Aorta (tissue), 5 donors: ENCODE data around the gene ZFAND5. TPM values are rescaled to one million over a fixed set of nuclear protein-coding genes. Genes with fewer than 3 reads are reported as not detected.

ENCODE experiments used
- ATAC-seq: fragments of 200-7000 bp; cut with Tn5 transposase; one replicate; pipeline ENCODE4 v1.9.1; 2022; ENCODE audit warnings: moderate library complexity; ENCODE audit not compliant: low FRiP score
- DNase-seq, 2 donors: peaks; one replicate each; pipeline ENCODE4 v3.0.0-alpha.2; 2020
- H3K27ac ChIP-seq, 2 donors: one replicate each; pipeline ENCODE4 v1.5.1; 2013; ENCODE audit warnings: low read length in 2 of 2, mild to moderate bottlenecking in 2 of 2, moderate library complexity in 2 of 2, control low read depth in 1 of 2, inconsistent platforms in 1 of 2, low read depth in 1 of 2
- H3K27me3 ChIP-seq, 2 donors: one replicate each; pipeline ENCODE4 v1.6.1; 2013; ENCODE audit warnings: control low read depth in 1 of 2, low read length in 1 of 2, mild to moderate bottlenecking in 1 of 2, moderate library complexity in 1 of 2; ENCODE audit not compliant: insufficient read depth in 2 of 2, control insufficient read depth in 1 of 2
- H3K36me3 ChIP-seq, 2 donors: one replicate each; pipeline ENCODE4 v1.6.1; 2013; ENCODE audit warnings: control low read depth in 1 of 2, low read length in 1 of 2, mild to moderate bottlenecking in 1 of 2; ENCODE audit not compliant: insufficient read depth in 2 of 2, control insufficient read depth in 1 of 2
- H3K4me1 ChIP-seq, 2 donors: one replicate each; pipeline ENCODE4 v1.6.1; 2013; ENCODE audit warnings: low read length in 2 of 2, control low read depth in 1 of 2, mild to moderate bottlenecking in 1 of 2, moderate library complexity in 1 of 2; ENCODE audit not compliant: insufficient read depth in 2 of 2, control insufficient read depth in 1 of 2
- H3K4me3 ChIP-seq, 2 donors: one replicate each; pipeline ENCODE4 v1.5.1; 2013; ENCODE audit warnings: low read length in 2 of 2, control low read depth in 1 of 2, mild to moderate bottlenecking in 1 of 2
- H3K9me3 ChIP-seq: one replicate; pipeline ENCODE4 v1.6.1; 2013; ENCODE audit warnings: mild to moderate bottlenecking, low read length; ENCODE audit not compliant: control insufficient read depth
- WGBS, 2 donors: extraction: QIAGEN DNeasy Blood & Tissue Kit; methylation state at CpG; one replicate each; pipeline ENCODE4 v1.1.7; 2013; 5-methylcytosine and 5-hydroxymethylcytosine counted together
- intact Hi-C, 2 donors: fragments of 100-400 bp; cut with DNase I; formaldehyde crosslinking; loops; one replicate each; pipeline versions ENCODE4 v1.14.2 to v1.15.0; 2022
- polyA plus RNA-seq, 2 donors: library from polyadenylated mRNA; stranded (reverse); fragments of 200-250 nt; gene quantifications; one replicate each; pipeline ENCODE4 v1.2.3, GENCODE V29; 2013
- total RNA-seq, 2 donors: library from RNA; stranded (reverse); fragmentation: NEBNext Ultra II Directional; extraction: Animal tissue kit (Norgen Biotek cat#: 25700); gene quantifications; one replicate each; pipeline ENCODE4 v1.2.1, GENCODE V29; 2021
- donor health status: healthy with polysubstance abuse.
- donor health status: Bipolar disorder and iron deficiency.
- donor health status: DM: no; HTN: no; CAD: no.
- donor health status: DM: no; HTN: no; CAD: no.
- donor health status: DM: yes; HTN: yes; CAD: no.

Gene ZFAND5
- total and polyA plus RNA-seq, 4 donors, result 79.4 to 205 (median 142) TPM

DNA sequence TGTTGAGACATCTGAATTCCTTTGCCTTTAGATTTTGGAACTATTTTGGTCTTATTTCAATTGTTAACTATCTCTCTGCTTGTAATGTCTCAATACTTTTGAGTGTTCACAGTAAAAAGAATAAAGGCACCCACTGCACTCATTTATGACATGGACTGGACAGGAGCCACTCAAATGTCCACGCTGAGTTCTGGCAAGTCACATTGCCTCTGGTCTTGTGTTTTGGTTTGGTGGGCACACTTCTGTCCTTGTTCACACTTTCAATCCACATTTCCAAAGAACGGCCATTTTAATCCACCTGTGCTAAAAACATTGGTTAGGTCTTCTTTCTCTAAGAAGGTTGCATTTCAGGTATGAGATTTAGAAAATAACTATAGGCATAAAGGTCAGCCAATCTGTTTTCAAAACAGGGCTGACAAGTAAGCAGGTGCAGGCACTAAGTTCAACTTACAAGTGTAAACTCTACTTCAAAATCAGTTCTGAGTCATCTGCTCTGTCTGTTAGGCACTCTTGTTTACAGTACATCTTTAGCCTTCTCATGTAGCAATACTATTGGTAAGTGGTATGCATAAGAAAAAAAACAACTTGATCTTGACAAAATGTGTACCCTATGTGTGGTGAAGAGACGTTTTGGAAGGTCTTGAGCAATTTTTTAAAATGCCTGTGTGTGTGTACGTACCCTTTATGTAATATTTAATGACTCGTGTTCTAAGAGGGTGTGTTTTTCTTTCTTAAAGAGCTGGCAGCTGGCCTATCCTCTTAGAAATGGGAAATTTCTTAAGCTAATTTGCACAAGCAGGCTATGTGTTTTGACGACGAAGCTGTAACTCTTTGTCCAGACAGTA lies 31.5 kb upstream of the ZFAND5 start:
- no peak for ATAC-seq
- Histone ChIP-seq H3K27me3 (no peaks in the 10 kb centered on the region), H3K4me3 (no peak overlapping the region), H3K9me3 (no peaks in the 10 kb centered on the region), H3K4me1 (no peaks in the 10 kb centered on the region), H3K36me3 (no peaks in the 10 kb centered on the region), H3K27ac (no peak overlapping the region)
- intact Hi-C loops, result no loop called here
- DNase-seq, result no peak
- 18 to 23% methylated on average over 7 of the region's 7 CpGs for WGBS, 2 donors

DNA sequence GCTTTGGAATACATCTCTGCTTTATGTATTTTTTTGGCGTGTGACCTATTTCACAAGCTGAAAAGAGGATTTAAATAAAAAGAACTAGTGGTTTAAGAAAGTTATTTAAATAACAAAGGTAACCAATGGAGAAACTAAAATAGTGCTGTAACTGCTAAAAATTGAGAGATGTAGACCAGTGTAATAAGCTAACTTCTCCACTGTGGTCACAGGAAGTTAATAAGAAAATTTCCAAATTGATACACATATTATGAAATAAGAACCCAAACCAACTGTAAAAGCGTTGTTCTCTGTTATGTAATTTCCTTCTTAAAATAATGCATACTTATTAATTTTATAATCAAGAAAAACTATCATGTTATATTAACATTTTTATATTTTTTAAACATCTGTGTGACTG lies 29.1 kb upstream of the ZFAND5 start:
- H3K4me3 ChIP-seq, result no peak overlapping the region
- no peak for DNase-seq
- no peaks in the 10 kb centered on the region for H3K9me3 ChIP-seq
- no peaks in the 10 kb centered on the region for H3K27me3 ChIP-seq
- H3K36me3 ChIP-seq, result no peaks in the 10 kb centered on the region
- 63 to 67% methylated on average over 2 of the region's 2 CpGs for WGBS, 2 donors
- ATAC-seq, result no peak
- intact Hi-C loops, result no loop called here
- H3K27ac ChIP-seq, result no peak overlapping the region
- no peaks in the 10 kb centered on the region for H3K4me1 ChIP-seq

DNA sequence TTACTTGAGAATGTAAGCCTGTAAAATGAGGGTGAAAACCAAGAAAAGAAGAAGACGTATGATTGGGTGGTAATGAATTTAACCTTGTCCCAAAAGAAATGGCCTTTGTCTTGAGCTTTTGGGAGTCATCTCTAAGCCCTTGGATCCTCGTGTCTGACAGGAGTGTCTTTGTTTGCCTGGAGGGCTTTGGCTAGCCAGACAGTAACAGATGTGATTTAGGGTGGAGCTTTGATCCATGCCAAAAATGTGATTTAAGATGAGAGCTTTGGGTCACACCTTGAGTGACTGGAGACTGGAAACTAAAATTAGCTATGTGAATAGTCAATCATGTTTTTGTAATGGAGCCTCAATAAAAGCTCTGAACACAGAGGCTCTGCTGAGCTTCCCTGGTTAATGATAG lies 25.9 kb upstream of the ZFAND5 start:
- no peaks in the 10 kb centered on the region for H3K9me3 ChIP-seq

DNA sequence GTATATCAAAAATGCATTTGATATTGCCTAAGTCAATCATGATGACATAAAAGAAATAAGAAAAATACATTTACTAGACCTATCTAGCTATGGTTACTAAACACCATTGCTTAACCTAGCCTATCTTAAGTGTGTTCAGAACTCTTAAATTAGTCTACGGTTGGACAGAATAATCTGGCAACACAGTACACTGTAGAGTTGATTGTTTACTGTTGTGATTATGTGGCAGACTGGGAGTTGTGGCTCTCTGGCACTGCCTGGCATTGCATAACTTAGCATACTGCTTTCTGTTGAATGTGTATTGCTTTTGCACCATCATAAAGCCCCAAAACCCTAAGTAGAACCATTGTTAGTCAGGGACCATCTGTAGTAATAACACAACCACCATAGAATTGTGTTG lies 21.2 kb upstream of the ZFAND5 start:
- Histone ChIP-seq H3K4me3 (no peak overlapping the region), H3K27ac (no peak overlapping the region), H3K27me3 (no peaks in the 10 kb centered on the region), H3K9me3 (no peaks in the 10 kb centered on the region), H3K4me1 (no peaks in the 10 kb centered on the region), H3K36me3 (no peaks in the 10 kb centered on the region)
- DNase-seq (no peak), ATAC-seq (no peak)
- intact Hi-C loops, result no loop called here
- 89 to 90% methylated on average over 1 of the region's 1 CpG for WGBS, 2 donors

More for the DNA sequence above, 25.9 kb upstream of the ZFAND5 start:
- 86 to 91% methylated on average over 2 of the region's 2 CpGs for WGBS, 2 donors
- Histone ChIP-seq H3K36me3 (no peaks in the 10 kb centered on the region), H3K27ac (no peak overlapping the region), H3K4me3 (no peak overlapping the region), H3K27me3 (no peaks in the 10 kb centered on the region), H3K4me1 (no peaks in the 10 kb centered on the region)
- no peak for ATAC-seq
- intact Hi-C loops, result no loop called here
- DNase-seq, result no peak

DNA sequence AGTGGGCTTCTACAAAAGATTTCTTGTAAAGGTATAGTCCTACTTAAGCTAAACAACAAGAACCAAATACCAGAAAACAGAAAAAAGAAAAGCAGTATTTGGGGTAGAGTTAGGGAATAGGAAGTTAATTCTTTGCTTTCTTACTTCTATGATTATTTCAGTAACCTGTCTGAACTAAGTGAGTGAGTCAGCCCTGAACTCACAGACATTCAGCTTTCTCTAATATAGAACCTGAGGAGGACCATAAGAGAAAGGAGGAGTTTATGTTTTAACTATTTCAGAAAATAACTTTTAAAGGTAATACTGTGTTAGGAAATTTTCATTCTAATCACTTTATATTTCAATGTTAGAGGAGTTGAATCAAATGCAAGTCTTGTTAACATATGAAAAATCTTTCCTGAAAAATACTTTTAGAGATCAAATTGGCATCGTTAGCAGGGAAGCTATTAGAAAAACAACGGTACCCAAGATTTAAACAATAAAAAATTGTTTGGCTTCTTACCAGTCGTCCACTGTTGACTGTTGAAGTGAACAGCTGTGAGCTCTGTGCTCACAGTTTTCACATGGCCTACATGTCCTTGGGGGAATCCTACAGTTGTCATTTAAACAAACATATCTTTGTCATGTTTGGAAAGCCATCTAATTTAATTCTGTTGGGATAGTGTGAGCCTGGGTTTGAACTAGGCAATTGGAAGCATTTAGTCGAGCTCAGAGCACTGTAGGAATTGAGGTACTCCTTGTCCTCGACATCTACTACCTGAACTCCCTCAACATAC lies 19.9 kb upstream of the ZFAND5 start:
- WGBS, 2 donors, result 62 to 64% methylated on average over 5 of the region's 5 CpGs

DNA sequence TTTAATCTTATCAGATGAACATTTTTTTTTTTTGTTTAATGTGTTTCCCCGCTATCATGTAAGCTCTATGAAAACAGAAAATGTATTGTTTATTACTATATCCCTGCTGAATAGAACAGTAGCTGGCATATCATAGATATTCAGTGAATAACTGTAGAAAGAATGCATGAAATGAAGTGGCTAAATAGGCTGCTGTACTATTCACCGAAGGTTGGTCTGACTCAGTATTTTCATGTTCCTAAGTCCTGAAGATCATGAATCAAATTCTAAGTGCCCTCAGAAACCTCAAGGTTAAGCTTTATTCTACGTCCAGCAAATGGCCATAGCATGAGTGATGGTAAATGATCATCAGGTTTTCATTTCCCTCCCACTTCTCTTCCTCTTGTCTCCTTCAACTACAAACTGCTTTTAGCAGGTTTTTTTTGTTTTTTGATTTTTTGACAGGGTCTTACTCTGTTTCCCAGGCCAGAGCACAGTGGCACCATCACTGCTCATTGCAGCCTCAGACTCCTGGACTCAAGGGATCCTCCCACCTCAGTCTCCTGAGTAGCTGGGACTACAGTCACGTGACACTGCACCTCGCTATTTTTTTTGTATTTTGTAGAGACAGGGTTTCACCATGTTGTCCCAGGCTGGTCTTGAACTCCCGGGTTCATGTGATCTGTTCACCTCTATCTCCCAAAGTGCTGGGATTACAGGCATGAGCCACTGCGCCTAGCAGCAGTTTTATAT lies 19.1 kb upstream of the ZFAND5 start:
- Histone ChIP-seq H3K27me3 (no peaks in the 10 kb centered on the region), H3K9me3 (no peaks in the 10 kb centered on the region), H3K4me1 (no peaks in the 10 kb centered on the region), H3K27ac (no peak overlapping the region), H3K36me3 (no peaks in the 10 kb centered on the region), H3K4me3 (no peak overlapping the region)
- intact Hi-C loops, result no loop called here
- ATAC-seq (no peak), DNase-seq (no peak)
- WGBS, 2 donors, result 66 to 71% methylated on average over 7 of the region's 7 CpGs

More for the DNA sequence above, 19.9 kb upstream of the ZFAND5 start:
- ATAC-seq (no peak), DNase-seq (no peak)
- no peak overlapping the region for H3K4me3 ChIP-seq
- H3K27ac ChIP-seq, result no peak overlapping the region
- no peaks in the 10 kb centered on the region for H3K4me1 ChIP-seq
- no peaks in the 10 kb centered on the region for H3K36me3 ChIP-seq
- intact Hi-C loops, result no loop called here
- H3K27me3 ChIP-seq, result no peaks in the 10 kb centered on the region
- no peaks in the 10 kb centered on the region for H3K9me3 ChIP-seq

DNA sequence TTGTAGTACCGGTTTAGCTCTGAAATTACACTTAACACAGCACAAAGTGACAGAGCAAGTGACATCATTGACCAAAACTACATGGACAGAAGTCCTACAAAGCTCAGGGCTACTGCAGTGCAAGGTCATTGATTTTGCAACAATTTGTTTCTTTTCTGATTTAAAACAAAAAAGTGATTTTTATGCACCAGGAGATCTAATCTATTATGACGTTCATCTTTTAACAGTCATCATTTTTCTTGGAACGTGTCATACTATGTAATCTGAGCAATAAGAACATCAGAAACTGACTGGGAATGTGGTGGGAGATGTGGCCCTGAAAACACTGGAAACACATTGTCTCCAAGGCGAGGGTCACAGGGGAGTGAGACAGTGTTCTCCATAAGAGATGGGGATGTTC lies 17.4 kb upstream of the ZFAND5 start:
- H3K27me3 ChIP-seq, result no peaks in the 10 kb centered on the region
- H3K36me3 ChIP-seq, result no peaks in the 10 kb centered on the region
- ATAC-seq, result no peak
- no peak for DNase-seq
- intact Hi-C loops, result no loop called here
- WGBS, 2 donors, result 65 to 68% methylated on average over 4 of the region's 4 CpGs
- no peaks in the 10 kb centered on the region for H3K9me3 ChIP-seq
- no peak overlapping the region for H3K27ac ChIP-seq
- no peaks in the 10 kb centered on the region for H3K4me1 ChIP-seq
- H3K4me3 ChIP-seq, result no peak overlapping the region

DNA sequence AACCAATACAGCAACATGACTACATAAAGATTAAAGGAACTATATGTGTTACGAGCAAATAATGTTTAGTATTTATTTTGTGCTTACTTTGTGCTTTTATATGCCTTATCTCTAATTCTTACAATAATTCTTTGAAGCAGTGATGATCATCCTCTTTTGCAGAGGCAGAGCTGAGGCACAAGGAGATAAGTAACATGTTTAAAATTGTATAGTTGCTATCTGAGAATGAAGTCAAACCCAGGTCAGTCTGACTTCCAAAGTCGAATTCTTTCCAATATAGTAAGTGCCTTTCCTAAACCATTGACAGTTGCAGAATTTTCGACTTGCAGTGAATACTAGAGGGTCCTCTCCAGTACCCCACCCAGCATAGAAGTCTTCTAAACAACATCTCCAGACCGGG lies 12.0 kb upstream of the ZFAND5 start:
- Histone ChIP-seq H3K27ac (no peak overlapping the region), H3K4me3 (no peak overlapping the region), H3K4me1 (no peaks in the 10 kb centered on the region), H3K36me3 (no peaks in the 10 kb centered on the region), H3K27me3 (no peaks in the 10 kb centered on the region), H3K9me3 (no peaks in the 10 kb centered on the region)
- DNase-seq, result no peak
- ATAC-seq, result no peak
- intact Hi-C loops, result no loop called here
- 87 to 88% methylated on average over 4 of the region's 4 CpGs for WGBS, 2 donors
